ENCODE data around the gene ABCC8. TPM values are rescaled to one million over a fixed set of nuclear protein-coding genes. Genes with fewer than 3 reads are reported as not detected.

ABCC8 gene
- total RNA-seq, 1 donor from 2014 or later, result not detected

DNA sequence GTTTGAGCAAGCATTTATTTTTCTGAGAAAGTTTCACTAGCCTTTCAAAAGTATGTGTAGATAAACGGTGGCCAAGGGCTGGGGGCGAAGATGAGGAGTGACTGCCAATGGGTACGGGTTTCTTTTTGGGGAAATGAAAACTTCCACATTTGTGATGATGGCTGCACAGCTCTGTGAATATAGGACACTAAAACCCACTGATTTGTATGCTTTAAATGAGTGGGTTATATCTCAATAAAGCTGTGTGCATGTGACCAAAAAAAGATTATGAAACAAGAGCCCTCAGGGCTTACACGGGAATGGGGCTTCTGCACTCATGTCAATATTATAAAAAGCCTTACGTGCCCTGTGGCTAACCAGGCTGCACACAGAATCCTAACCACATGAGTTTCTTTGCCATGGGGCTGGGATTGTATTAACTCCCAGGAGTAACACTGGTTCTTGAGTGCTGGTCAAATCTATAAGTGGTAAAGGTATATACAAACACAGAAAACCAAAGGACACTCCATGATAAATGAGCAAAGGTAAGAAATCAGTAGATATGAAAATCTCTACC, 31.3 kb downstream of the ABCC8 start:
- no peaks in the 10 kb centered on the region for H3K4me1 Mint-ChIP-seq
- peaks cover 6% of the 10 kb centered on the region for H3K9me3 Mint-ChIP-seq
- no peaks in the 10 kb centered on the region for H3K36me3 Mint-ChIP-seq (ENCODE audit: low read depth)
- peaks cover 2% of the 10 kb centered on the region for H3K27me3 Mint-ChIP-seq
- H3K4me3 Mint-ChIP-seq, result no peak overlapping the region
- DNase-seq, result no peak
- CTCF ChIA-PET, result no interaction called here
- ATAC-seq (ENCODE audit: low read depth), result no peak
- intact Hi-C loops (cut with micrococcal nuclease), result no loop called here
- TF ChIP-seq, protein P1, sequence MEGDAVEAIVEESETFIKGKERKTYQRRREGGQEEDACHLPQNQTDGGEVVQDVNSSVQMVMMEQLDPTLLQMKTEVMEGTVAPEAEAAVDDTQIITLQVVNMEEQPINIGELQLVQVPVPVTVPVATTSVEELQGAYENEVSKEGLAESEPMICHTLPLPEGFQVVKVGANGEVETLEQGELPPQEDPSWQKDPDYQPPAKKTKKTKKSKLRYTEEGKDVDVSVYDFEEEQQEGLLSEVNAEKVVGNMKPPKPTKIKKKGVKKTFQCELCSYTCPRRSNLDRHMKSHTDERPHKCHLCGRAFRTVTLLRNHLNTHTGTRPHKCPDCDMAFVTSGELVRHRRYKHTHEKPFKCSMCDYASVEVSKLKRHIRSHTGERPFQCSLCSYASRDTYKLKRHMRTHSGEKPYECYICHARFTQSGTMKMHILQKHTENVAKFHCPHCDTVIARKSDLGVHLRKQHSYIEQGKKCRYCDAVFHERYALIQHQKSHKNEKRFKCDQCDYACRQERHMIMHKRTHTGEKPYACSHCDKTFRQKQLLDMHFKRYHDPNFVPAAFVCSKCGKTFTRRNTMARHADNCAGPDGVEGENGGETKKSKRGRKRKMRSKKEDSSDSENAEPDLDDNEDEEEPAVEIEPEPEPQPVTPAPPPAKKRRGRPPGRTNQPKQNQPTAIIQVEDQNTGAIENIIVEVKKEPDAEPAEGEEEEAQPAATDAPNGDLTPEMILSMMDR (IDR thresholded peaks at IDR 0.05), result no peak
- no peak overlapping the region for H3K27ac Mint-ChIP-seq
- POLR2A ChIA-PET, result no interaction called here

DNA sequence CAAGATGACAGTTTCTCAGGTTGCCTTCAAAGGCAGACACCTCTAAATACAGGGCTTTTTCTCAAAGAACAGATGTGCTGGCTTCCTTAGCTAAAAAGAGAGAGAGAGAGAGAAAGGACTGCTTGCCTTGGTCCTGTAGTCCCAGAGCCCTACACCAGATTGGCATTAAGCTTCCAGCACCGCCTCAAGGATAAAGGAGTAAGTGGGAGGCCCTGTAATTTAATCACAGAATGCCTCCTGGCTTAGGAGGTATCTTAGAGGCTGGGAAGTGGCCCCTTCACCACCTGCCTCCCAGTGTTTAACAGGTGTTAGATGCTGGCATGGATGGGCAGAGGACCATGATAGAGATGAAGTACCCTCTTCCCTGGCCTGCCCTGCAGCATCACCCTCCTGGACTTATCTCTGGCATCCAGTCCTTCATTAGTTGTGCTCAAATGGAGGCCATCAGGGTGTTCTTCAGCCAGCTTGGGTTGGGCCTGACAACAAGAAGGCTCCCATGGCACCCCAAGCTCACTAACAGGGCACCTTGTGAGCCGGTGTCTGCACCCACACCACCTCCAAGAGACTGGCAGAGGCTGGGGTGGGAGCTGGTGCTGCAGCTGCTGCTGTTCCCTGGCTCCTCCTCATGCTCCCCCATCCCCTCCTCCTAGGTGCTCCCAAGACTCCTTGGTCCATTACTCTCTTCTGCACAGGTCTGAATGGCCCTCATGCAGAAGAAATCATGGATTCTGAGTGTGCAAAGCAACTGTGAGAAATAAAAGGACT, 32.5 kb downstream of the ABCC8 start:
- no peak overlapping the region for H3K27ac Mint-ChIP-seq
- intact Hi-C loops (cut with micrococcal nuclease), result no loop called here
- no peaks in the 10 kb centered on the region for H3K4me1 Mint-ChIP-seq
- CTCF ChIA-PET, result no interaction called here
- H3K27me3 Mint-ChIP-seq, result peaks cover 7% of the 10 kb centered on the region
- TF ChIP-seq, protein P1 (IDR thresholded peaks at IDR 0.05), result no peak
- no peak for ATAC-seq (ENCODE audit: low read depth)
- H3K36me3 Mint-ChIP-seq (ENCODE audit: low read depth), result no peaks in the 10 kb centered on the region
- H3K4me3 Mint-ChIP-seq, result no peak overlapping the region
- peaks cover 6% of the 10 kb centered on the region for H3K9me3 Mint-ChIP-seq
- DNase-seq, result no peak
- POLR2A ChIA-PET, result no interaction called here

- H3K4me1 Mint-ChIP-seq, result no peaks in the 10 kb centered on the region
- POLR2A ChIA-PET, result no interaction called here
- H3K27ac Mint-ChIP-seq, result no peak overlapping the region
- H3K9me3 Mint-ChIP-seq, result peaks cover 6% of the 10 kb centered on the region
- H3K27me3 Mint-ChIP-seq, result peaks cover 7% of the 10 kb centered on the region
- no peak overlapping the region for H3K4me3 Mint-ChIP-seq
- DNase-seq (no peak), ATAC-seq (ENCODE audit: low read depth) (no peak)
- CTCF ChIA-PET, result no interaction called here
- TF ChIP-seq, protein P1 (IDR thresholded peaks at IDR 0.05), result no peak
- intact Hi-C loops (cut with micrococcal nuclease), result no loop called here
- no peaks in the 10 kb centered on the region for H3K36me3 Mint-ChIP-seq (ENCODE audit: low read depth)
These were observed 33.2 kb downstream of the ABCC8 start for GRCh38 chr11:17443423-17443822.

DNA sequence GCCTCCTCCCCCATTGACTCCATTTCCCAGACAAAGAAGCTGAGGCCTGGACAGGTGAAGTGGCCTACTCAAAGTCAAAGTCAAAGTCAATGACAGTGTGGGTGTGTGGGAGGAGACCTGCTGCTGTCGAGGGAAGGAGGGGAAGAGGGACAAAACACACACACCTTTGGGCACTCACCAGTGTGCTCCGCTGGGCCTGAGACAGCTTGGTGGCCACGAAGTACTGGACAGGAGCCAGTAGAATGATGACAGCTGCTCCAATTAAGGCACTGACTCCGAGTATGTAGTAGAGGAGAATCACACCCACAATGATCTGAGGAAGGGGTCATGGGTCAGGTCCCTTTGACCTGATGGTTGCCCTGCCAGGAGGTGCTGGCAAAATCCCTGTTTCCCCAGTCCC, 33.6 kb downstream of the ABCC8 start:
- intact Hi-C loops (cut with micrococcal nuclease), result no loop called here
- Mint-ChIP-seq H3K27ac (no peak overlapping the region), H3K4me3 (no peak overlapping the region), H3K36me3 (ENCODE audit: low read depth) (no peaks in the 10 kb centered on the region), H3K9me3 (peaks cover 6% of the 10 kb centered on the region), H3K4me1 (no peaks in the 10 kb centered on the region), H3K27me3 (peaks cover 7% of the 10 kb centered on the region)
- DNase-seq (no peak), ATAC-seq (ENCODE audit: low read depth) (no peak)
- TF ChIP-seq, protein P1 (IDR thresholded peaks at IDR 0.05), result no peak
- POLR2A ChIA-PET, result no interaction called here
- CTCF ChIA-PET, result no interaction called here

GRCh38 chr11:17439316-17439782, 37.3 kb downstream of the ABCC8 start:
- Mint-ChIP-seq H3K27me3 (peaks cover 9% of the 10 kb centered on the region), H3K4me1 (no peaks in the 10 kb centered on the region), H3K9me3 (peaks cover 6% of the 10 kb centered on the region), H3K4me3 (no peak overlapping the region), H3K27ac (no peak overlapping the region), H3K36me3 (ENCODE audit: low read depth) (no peaks in the 10 kb centered on the region)
- TF ChIP-seq, protein P1 (IDR thresholded peaks at IDR 0.05), result no peak
- ChIA-PET POLR2A (no interaction called here), CTCF (no interaction called here)
- intact Hi-C loops (cut with micrococcal nuclease), result no loop called here
- ATAC-seq (ENCODE audit: low read depth) (no peak), DNase-seq (no peak)
